ENCODE data around the gene NAPSA. TPM values are rescaled to one million over a fixed set of nuclear protein-coding genes. Genes with fewer than 3 reads are reported as not detected.
"Not testable (repeated sequence)": the region's sequence is repeated elsewhere in the genome, so short reads cannot be mapped to it uniquely, and the experiment has no call there.

NAPSA gene
- total RNA-seq, 4 donors from 2014 or later: 4.9 to 12.4 (median 8.2) TPM

GRCh38 chr19:50331221-50331993 is 34.0 kb downstream of the NAPSA start:
- Histone ChIP-seq H3K27me3 (peaks cover 0 to 38% of the 10 kb centered on the region in 2 donors), H3K9me3 (no peaks in the 10 kb centered on the region), H3K36me3 (no peaks in the 10 kb centered on the region), H3K4me1 (peaks cover 0 to 46% (median 16%) of the 10 kb centered on the region in 4 donors), H3K4me3 (peak overlapping the region; percentile 10 to 43 (median 36)), H3K27ac (peak overlapping the region in 3 of 4 donors; percentile 8 to 79 (median 61))
- TF ChIP-seq, protein P1, sequence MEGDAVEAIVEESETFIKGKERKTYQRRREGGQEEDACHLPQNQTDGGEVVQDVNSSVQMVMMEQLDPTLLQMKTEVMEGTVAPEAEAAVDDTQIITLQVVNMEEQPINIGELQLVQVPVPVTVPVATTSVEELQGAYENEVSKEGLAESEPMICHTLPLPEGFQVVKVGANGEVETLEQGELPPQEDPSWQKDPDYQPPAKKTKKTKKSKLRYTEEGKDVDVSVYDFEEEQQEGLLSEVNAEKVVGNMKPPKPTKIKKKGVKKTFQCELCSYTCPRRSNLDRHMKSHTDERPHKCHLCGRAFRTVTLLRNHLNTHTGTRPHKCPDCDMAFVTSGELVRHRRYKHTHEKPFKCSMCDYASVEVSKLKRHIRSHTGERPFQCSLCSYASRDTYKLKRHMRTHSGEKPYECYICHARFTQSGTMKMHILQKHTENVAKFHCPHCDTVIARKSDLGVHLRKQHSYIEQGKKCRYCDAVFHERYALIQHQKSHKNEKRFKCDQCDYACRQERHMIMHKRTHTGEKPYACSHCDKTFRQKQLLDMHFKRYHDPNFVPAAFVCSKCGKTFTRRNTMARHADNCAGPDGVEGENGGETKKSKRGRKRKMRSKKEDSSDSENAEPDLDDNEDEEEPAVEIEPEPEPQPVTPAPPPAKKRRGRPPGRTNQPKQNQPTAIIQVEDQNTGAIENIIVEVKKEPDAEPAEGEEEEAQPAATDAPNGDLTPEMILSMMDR (IDR thresholded peaks at IDR 0.05): no peak
- no peak for TF ChIP-seq POLR2A (IDR thresholded peaks at IDR 0.05)
- no peak for DNase-seq

DNA sequence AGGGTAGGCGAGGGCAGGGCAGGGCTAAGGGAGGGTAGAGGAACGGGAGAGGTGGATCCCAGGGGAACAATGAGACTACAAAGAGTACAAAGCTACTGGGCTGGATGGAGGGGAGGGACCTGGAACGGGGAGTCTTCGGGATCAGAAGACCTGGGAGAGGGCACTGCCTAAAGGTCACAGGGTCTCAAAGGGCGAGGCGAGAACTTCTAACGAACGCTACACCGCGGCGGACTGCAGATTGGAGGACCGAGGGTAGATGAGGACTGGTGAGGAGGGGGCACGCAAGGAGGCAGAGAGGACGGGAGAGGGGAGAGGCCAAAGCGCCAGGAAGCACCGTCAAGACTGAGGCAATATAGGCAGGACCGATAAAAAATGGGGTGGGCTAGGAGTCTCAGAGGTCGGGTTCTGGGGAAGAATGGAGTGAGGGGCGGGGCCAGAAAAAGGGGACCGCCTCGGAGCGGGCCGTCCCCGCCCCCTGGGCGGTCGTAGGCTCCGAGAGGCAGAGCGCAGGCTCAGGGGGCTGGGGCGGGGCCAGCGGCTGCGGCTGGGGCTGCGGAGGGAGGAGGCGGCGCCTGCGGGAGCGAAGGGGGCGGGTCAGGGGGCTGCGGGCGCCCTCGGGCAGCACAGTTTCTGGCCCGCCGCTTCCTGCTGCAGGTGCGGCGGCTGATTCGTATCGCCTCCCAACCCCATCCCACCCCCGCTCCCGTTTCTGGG is 34.9 kb downstream of the NAPSA start:
- no peaks in the 10 kb centered on the region for H3K36me3 ChIP-seq
- peaks cover 0 to 38% of the 10 kb centered on the region in 2 donors for H3K27me3 ChIP-seq
- peaks cover 0 to 55% (median 24%) of the 10 kb centered on the region in 4 donors for H3K4me1 ChIP-seq
- H3K27ac ChIP-seq: peak overlapping the region in 3 of 4 donors; percentile 54 to 79 (median 61)
- H3K4me3 ChIP-seq: peak overlapping the region; percentile 10 to 43 (median 36)
- H3K9me3 ChIP-seq: peaks cover 0 to 3% (median 0%) of the 10 kb centered on the region in 4 donors
- TF ChIP-seq, protein P1 (IDR thresholded peaks at IDR 0.05): no peak
- TF ChIP-seq POLR2A (IDR thresholded peaks at IDR 0.05): no peak
- DNase-seq: peak; percentile 79 to 91 (median 86)

DNA sequence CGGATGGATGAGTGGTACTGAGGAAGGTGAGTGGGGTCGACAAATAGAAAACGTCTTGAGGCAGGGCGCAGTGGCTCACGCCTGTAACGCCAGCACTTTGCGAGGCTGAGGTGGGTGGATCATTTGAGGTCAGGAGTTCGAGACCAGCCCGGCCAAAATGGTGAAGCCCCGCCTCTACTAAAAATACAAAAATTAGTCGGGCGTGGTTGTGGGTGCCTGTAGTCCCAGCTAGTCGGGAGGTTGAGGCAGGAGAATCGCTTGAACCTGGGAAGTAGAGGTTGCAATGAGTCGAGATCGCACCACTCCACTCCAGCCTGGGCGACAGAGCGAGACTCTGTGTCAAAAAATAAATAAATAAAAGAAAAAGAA is 35.5 kb downstream of the NAPSA start:
- Histone ChIP-seq H3K4me3 (peak overlapping the region in 3 of 4 donors; percentile 15 to 33 (median 16)), H3K27ac (peak overlapping the region; percentile 19 to 79 (median 52)), H3K4me1 (peaks cover 0 to 61% (median 25%) of the 10 kb centered on the region in 4 donors), H3K27me3 (peaks cover 0 to 38% of the 10 kb centered on the region in 2 donors)
- not testable (repeated sequence) for DNase-seq, H3K36me3 ChIP-seq, H3K9me3 ChIP-seq

DNA sequence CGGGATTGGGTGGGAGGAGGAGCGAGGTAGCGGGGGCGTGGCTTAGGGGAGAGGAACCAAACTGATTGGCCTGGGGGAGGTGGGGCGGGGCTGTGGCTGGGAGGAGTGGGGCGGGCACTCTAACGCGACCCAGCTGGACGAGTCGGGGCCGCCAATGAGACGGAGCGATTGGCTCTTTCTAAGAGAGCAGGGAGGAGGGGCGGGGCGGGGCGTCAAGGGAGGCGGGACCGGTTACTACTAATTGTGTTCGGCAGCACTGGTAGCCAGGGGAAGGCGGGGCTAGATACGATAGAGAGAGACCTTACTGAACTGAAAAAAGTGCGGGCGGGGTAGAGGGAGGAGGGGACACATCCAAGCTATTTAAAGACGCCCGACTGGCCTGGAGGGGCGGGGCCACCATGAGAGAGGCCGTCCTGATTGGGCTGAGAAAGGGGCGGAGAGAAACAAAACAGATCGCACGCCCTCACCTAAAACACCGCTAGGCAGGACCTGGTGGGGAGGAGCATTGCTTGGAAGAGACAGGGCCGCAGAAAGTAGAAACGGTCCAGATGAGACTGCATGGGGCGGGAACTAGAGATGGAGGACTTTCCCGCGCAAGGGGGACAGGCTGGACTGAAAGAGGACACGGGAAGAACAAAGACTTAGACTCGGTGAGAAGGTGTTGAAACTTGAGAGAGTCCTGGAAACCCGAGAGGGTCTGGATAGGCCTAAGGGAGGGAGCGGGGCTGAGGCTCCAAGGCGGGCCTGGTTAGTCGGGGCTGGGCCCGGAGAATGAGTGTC is 36.1 kb downstream of the NAPSA start, which contains the start of gene KCNC3:
TSS of gene KCNC3 (minus strand) at position 232 of the 780 bp plus-strand sequence. CDS start 295 bp downstream, outside the sequence.
- Histone ChIP-seq H3K4me3 (peak within 1 kb of the TSS; percentile 27 to 52 (median 48)), H3K27me3 (peaks cover 0 to 38% of the 10 kb centered on the region in 2 donors), H3K4me1 (peaks cover 0 to 61% (median 25%) of the 10 kb centered on the region in 4 donors)

DNA sequence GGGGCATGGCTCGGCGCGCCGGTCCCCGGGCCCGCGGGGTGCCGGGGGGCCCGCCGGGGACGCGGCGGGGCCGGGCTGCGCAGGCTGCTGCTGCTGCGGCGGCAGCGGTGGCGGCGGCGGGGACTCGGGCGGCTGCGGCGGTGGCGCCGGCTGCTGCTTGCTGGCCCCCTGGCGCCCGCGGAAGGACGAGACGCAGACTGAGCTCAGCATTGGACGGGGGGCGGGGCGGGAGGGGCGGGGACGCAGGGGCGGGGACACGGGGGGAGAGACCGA is 36.6 kb downstream of the NAPSA start:
- Histone ChIP-seq H3K4me1 (peaks cover 0 to 56% (median 23%) of the 10 kb centered on the region in 4 donors), H3K4me3 (peak overlapping the region in 3 of 4 donors; percentile 45 to 52 (median 51)), H3K27me3 (peaks cover 0 to 38% of the 10 kb centered on the region in 2 donors), H3K9me3 (peaks cover 0 to 4% (median 0%) of the 10 kb centered on the region in 4 donors), H3K36me3 (no peaks in the 10 kb centered on the region), H3K27ac (peak overlapping the region in 1 of 4 donors; percentile 79)
- TF ChIP-seq, protein P1 (IDR thresholded peaks at IDR 0.05): no peak
- TF ChIP-seq POLR2A (IDR thresholded peaks at IDR 0.05): no peak
- no peak for DNase-seq

More for the DNA sequence above, 36.1 kb downstream of the NAPSA start, which contains the start of gene KCNC3:
- TF ChIP-seq POLR2A (IDR thresholded peaks at IDR 0.05): peak in 1 of 2 donors; percentile 19
- TF ChIP-seq, protein P1 (IDR thresholded peaks at IDR 0.05): no peak
- no peaks in the 10 kb centered on the region for H3K36me3 ChIP-seq
- peaks cover 0 to 4% (median 0%) of the 10 kb centered on the region in 4 donors for H3K9me3 ChIP-seq
- DNase-seq: peak; percentile 98 to 100 (median 99)
- H3K27ac ChIP-seq: peak within 1 kb of the TSS; percentile 19 to 79 (median 52)

Measured in Peyer's patch (tissue), 4 donors.